Osteoblast (primary cell): ENCODE measurements around the gene IL17RD. TPM values are rescaled to one million over a fixed set of nuclear protein-coding genes. Genes with fewer than 3 reads are reported as not detected.

Experiments
- DNase-seq: peaks from one replicate; pipeline ENCODE4 v3.0.0; 2011; ENCODE audit warnings: low spot score, mixed read lengths; ENCODE audit not compliant: insufficient read length; ENCODE audit errors: missing footprints
- H2AFZ ChIP-seq: 2 replicates; pipeline ENCODE4 v1.6.0; 2011; ENCODE audit warnings: mild to moderate bottlenecking, low read length
- H3K27ac ChIP-seq: 2 replicates; pipeline ENCODE4 v1.5.1; 2011; ENCODE audit warnings: mild to moderate bottlenecking, low read depth, low read length, moderate library complexity
- H3K27me3 ChIP-seq: 2 replicates; pipeline ENCODE4 v1.6.0; 2012; ENCODE audit warnings: mild to moderate bottlenecking, control low read depth, inconsistent platforms, low read length, moderate library complexity; ENCODE audit not compliant: insufficient read depth
- H3K36me3 ChIP-seq: 2 replicates; pipeline ENCODE4 v1.5.1; 2011; ENCODE audit warnings: mild to moderate bottlenecking, low read length, control low read depth, moderate library complexity; ENCODE audit not compliant: insufficient read depth
- H3K4me1 ChIP-seq: 2 replicates; pipeline ENCODE4 v1.5.1; 2011; ENCODE audit warnings: mild to moderate bottlenecking, low read length, control low read depth, moderate library complexity; ENCODE audit not compliant: insufficient read depth
- H3K4me2 ChIP-seq: 2 replicates; pipeline ENCODE4 v1.6.0; 2011; ENCODE audit warnings: mild to moderate bottlenecking, low read length; ENCODE audit not compliant: insufficient read depth
- H3K4me3 ChIP-seq: fragments of 200-600 bp; sonication (generic); 3 replicates; pipeline ENCODE4 v1.5.1; 2012; ENCODE audit warnings: mild to moderate bottlenecking, low read length, inconsistent platforms; ENCODE audit not compliant: insufficient read depth
- H3K79me2 ChIP-seq: 2 replicates; pipeline ENCODE4 v1.6.0; 2012; ENCODE audit warnings: mild to moderate bottlenecking, low read length, control low read depth, inconsistent platforms; ENCODE audit not compliant: insufficient read depth
- H3K9me3 ChIP-seq: 2 replicates; pipeline ENCODE4 v1.5.1; 2011; ENCODE audit warnings: low read depth, low read length, control low read depth
- H4K20me1 ChIP-seq: 2 replicates; pipeline ENCODE4 v1.6.0; 2012; ENCODE audit warnings: mild to moderate bottlenecking, low read length, control low read depth; ENCODE audit not compliant: insufficient read depth
- total RNA-seq: library from RNA; depleted of rRNA; stranded (reverse); fragments of >200 nt; gene quantifications from 2 replicates; pipeline ENCODE4 v1.2.3, GENCODE V29; 2012
- TF ChIP-seq, protein P1 (sequence below): IDR thresholded peaks from 2 replicates; pipeline ENCODE4 v1.5.1; 2011; ENCODE audit warnings: mild to moderate bottlenecking, low read depth, low read length, moderate library complexity; ENCODE audit errors: extremely low read depth

The IL17RD gene
- total RNA-seq, 1 donor: 2.2 TPM

DNA sequence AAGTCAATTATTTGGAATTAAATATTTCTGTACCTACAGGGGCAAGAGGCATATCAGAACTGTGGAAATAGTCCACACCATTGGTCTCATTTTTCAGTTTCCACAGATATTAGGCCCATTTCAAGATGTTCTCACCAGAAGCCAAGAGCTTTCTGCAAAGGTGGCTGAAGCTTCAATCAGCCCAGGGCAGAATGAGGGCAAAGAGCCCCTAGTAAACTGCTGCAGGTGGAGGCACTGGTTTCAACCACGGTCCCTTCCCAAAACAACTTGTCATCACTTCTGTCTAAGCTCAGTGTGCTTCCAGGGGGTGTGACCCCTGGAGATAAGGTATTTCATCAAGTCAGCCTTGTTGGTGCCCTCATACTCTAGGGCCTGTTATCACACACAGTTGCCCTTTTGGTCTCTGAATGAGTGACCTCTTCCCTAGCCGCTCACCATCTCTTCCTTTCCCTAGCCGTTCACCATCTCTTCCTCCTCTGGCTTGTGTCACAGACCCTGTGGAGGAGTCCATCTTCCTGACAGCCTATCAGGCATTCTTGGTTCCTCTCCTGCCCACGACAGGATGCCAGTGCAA is 21.2 kb downstream of the IL17RD start:
- no peaks in the 10 kb centered on the region for H4K20me1 ChIP-seq
- H3K4me3 ChIP-seq: no peak overlapping the region
- H2AFZ ChIP-seq: no peak overlapping the region
- no peaks in the 10 kb centered on the region for H3K36me3 ChIP-seq
- no peak for DNase-seq
- no peaks in the 10 kb centered on the region for H3K79me2 ChIP-seq
- H3K27ac ChIP-seq: no peak overlapping the region
- H3K27me3 ChIP-seq: peaks cover 30% of the 10 kb centered on the region
- no peaks in the 10 kb centered on the region for H3K9me3 ChIP-seq
- no peak overlapping the region for H3K4me2 ChIP-seq
- TF ChIP-seq, protein P1, sequence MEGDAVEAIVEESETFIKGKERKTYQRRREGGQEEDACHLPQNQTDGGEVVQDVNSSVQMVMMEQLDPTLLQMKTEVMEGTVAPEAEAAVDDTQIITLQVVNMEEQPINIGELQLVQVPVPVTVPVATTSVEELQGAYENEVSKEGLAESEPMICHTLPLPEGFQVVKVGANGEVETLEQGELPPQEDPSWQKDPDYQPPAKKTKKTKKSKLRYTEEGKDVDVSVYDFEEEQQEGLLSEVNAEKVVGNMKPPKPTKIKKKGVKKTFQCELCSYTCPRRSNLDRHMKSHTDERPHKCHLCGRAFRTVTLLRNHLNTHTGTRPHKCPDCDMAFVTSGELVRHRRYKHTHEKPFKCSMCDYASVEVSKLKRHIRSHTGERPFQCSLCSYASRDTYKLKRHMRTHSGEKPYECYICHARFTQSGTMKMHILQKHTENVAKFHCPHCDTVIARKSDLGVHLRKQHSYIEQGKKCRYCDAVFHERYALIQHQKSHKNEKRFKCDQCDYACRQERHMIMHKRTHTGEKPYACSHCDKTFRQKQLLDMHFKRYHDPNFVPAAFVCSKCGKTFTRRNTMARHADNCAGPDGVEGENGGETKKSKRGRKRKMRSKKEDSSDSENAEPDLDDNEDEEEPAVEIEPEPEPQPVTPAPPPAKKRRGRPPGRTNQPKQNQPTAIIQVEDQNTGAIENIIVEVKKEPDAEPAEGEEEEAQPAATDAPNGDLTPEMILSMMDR: no peak
- no peaks in the 10 kb centered on the region for H3K4me1 ChIP-seq

DNA sequence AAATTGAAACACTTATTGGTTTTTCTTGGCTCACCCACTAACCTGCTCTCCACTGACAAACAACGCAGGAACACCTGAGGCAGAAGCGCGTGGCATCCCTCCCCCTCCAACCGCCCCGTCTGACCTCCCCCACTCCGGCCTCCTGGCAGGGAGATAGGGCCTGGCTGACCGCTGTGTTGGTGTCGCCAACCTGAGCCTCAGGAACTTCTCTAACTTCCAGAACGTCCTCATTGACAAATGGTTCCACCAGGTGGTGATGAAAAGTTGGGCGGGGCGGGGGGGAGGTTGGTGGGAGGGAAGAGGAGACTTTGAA is 22.8 kb downstream of the IL17RD start:
- no peaks in the 10 kb centered on the region for H3K36me3 ChIP-seq
- H3K4me1 ChIP-seq: no peaks in the 10 kb centered on the region
- no peak overlapping the region for H3K27ac ChIP-seq
- H4K20me1 ChIP-seq: no peaks in the 10 kb centered on the region
- no peak overlapping the region for H3K4me3 ChIP-seq
- DNase-seq: no peak
- TF ChIP-seq, protein P1: no peak
- no peak overlapping the region for H2AFZ ChIP-seq
- H3K79me2 ChIP-seq: no peaks in the 10 kb centered on the region
- no peak overlapping the region for H3K4me2 ChIP-seq
- H3K27me3 ChIP-seq: peaks cover 30% of the 10 kb centered on the region
- H3K9me3 ChIP-seq: no peaks in the 10 kb centered on the region

GRCh38 chr3:57141719-57142410 is 23.3 kb downstream of the IL17RD start:
- TF ChIP-seq, protein P1: no peak

DNA sequence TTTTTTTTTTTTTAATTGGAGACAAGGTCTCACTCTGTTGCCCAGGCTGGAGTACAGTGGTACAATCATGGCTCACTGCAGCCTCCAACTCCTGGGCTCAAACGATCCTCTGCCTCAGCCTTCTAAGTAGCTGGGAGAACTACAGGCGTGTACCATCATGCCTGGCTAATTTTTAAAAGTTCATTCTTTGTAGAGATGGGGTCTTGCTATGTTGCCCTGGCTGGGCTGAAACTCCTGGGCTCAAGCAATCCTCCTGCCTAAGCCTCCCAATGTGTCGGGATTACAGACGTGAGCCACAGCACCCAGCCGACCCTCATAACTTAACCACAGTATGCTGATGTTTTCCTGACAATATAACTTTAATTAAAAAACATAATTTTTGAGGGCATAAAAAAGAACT is 24.3 kb downstream of the IL17RD start:
- H3K4me3 ChIP-seq: no peak overlapping the region
- H3K4me2 ChIP-seq: no peak overlapping the region
- TF ChIP-seq, protein P1: no peak
- no peak overlapping the region for H3K27ac ChIP-seq
- H3K27me3 ChIP-seq: peaks cover 30% of the 10 kb centered on the region
- no peaks in the 10 kb centered on the region for H3K4me1 ChIP-seq
- DNase-seq: no peak
- no peak overlapping the region for H2AFZ ChIP-seq
- no peaks in the 10 kb centered on the region for H3K79me2 ChIP-seq
- no peaks in the 10 kb centered on the region for H3K9me3 ChIP-seq
- H3K36me3 ChIP-seq: no peaks in the 10 kb centered on the region
- no peaks in the 10 kb centered on the region for H4K20me1 ChIP-seq

More at GRCh38 chr3:57141719-57142410, 23.3 kb downstream of the IL17RD start:
- Histone ChIP-seq H2AFZ (no peak overlapping the region), H3K4me2 (no peak overlapping the region), H3K9me3 (no peaks in the 10 kb centered on the region), H3K27ac (no peak overlapping the region), H3K79me2 (no peaks in the 10 kb centered on the region), H3K4me1 (no peaks in the 10 kb centered on the region), H3K27me3 (peaks cover 30% of the 10 kb centered on the region), H3K4me3 (no peak overlapping the region), H4K20me1 (no peaks in the 10 kb centered on the region), H3K36me3 (no peaks in the 10 kb centered on the region)
- DNase-seq: no peak
